ENCODE measurements around the gene CKAP5. TPM values are rescaled to one million over a fixed set of nuclear protein-coding genes. Genes with fewer than 3 reads are reported as not detected.

CKAP5 gene
- polyA plus RNA-seq, 4 donors: 6.2 to 46.6 (median 17.8) TPM

GRCh38 chr11:46776878-46777277, 69.2 kb downstream of the CKAP5 start:
- Histone ChIP-seq H3K4me3 (ENCODE audit: low read depth in 1 of 3, low read length in 3 of 3) (no peak overlapping the region), H3K9me3 (ENCODE audit: control insufficient read depth in 2 of 2, insufficient read depth in 1 of 2, low read depth in 1 of 2, low read length in 1 of 2) (no peaks in the 10 kb centered on the region), H3K4me1 (ENCODE audit: control insufficient read depth in 3 of 3, insufficient read depth in 2 of 3, low read depth in 1 of 3, low read length in 2 of 3) (no peaks in the 10 kb centered on the region), H3K36me3 (ENCODE audit: control insufficient read depth in 3 of 3, insufficient read depth in 2 of 3, low read depth in 1 of 3, low read length in 3 of 3) (peaks cover 4 to 36% (median 12%) of the 10 kb centered on the region in 3 donors), H3K27ac (ENCODE audit: low read depth in 1 of 3, low read length in 2 of 3) (no peak overlapping the region), H3K27me3 (ENCODE audit: control insufficient read depth in 3 of 3, insufficient read depth in 3 of 3, low read length in 3 of 3) (no peaks in the 10 kb centered on the region)
- WGBS, 3 donors: 98 to 100% (median 99%) methylated on average over 2 of the region's 2 CpGs
- FAIRE-seq (no peak), DNase-seq (no peak)

GRCh38 chr11:46769636-46770221, 76.4 kb downstream of the CKAP5 start:
- Histone ChIP-seq H3K27me3 (ENCODE audit: control insufficient read depth in 3 of 3, insufficient read depth in 3 of 3, low read length in 3 of 3) (no peaks in the 10 kb centered on the region), H3K4me3 (ENCODE audit: low read depth in 1 of 3, low read length in 3 of 3) (no peak overlapping the region), H3K27ac (ENCODE audit: low read depth in 1 of 3, low read length in 2 of 3) (no peak overlapping the region), H3K4me1 (ENCODE audit: control insufficient read depth in 3 of 3, insufficient read depth in 2 of 3, low read depth in 1 of 3, low read length in 2 of 3) (no peaks in the 10 kb centered on the region), H3K9me3 (ENCODE audit: control insufficient read depth in 2 of 2, insufficient read depth in 1 of 2, low read depth in 1 of 2, low read length in 1 of 2) (no peaks in the 10 kb centered on the region), H3K36me3 (ENCODE audit: control insufficient read depth in 3 of 3, insufficient read depth in 2 of 3, low read depth in 1 of 3, low read length in 3 of 3) (peaks cover 7 to 44% (median 11%) of the 10 kb centered on the region in 3 donors)
- WGBS, 3 donors: 92 to 95% (median 94%) methylated on average over 4 of the region's 4 CpGs
- FAIRE-seq: no peak
- DNase-seq: no peak

- DNase-seq (no peak), FAIRE-seq (no peak)
- no peaks in the 10 kb centered on the region for H3K9me3 ChIP-seq (ENCODE audit: control insufficient read depth in 2 of 2, insufficient read depth in 1 of 2, low read depth in 1 of 2, low read length in 1 of 2)
- no peak overlapping the region for H3K27ac ChIP-seq (ENCODE audit: low read depth in 1 of 3, low read length in 2 of 3)
- H3K4me3 ChIP-seq (ENCODE audit: low read depth in 1 of 3, low read length in 3 of 3): no peak overlapping the region
- peaks cover 13 to 43% (median 14%) of the 10 kb centered on the region in 3 donors for H3K36me3 ChIP-seq (ENCODE audit: control insufficient read depth in 3 of 3, insufficient read depth in 2 of 3, low read depth in 1 of 3, low read length in 3 of 3)
- H3K27me3 ChIP-seq (ENCODE audit: control insufficient read depth in 3 of 3, insufficient read depth in 3 of 3, low read length in 3 of 3): no peaks in the 10 kb centered on the region
- no peaks in the 10 kb centered on the region for H3K4me1 ChIP-seq (ENCODE audit: control insufficient read depth in 3 of 3, insufficient read depth in 2 of 3, low read depth in 1 of 3, low read length in 2 of 3)
- WGBS, 3 donors: 92 to 95% (median 92%) methylated on average over 2 of the region's 2 CpGs
These were observed 79.4 kb downstream of the CKAP5 start for GRCh38 chr11:46766656-46767055.

- no peaks in the 10 kb centered on the region for H3K27me3 ChIP-seq (ENCODE audit: control insufficient read depth in 3 of 3, insufficient read depth in 3 of 3, low read length in 3 of 3)
- FAIRE-seq (no peak), DNase-seq (no peak)
- H3K27ac ChIP-seq (ENCODE audit: low read depth in 1 of 3, low read length in 2 of 3): no peak overlapping the region
- no peak overlapping the region for H3K4me3 ChIP-seq (ENCODE audit: low read depth in 1 of 3, low read length in 3 of 3)
- H3K9me3 ChIP-seq (ENCODE audit: control insufficient read depth in 2 of 2, insufficient read depth in 1 of 2, low read depth in 1 of 2, low read length in 1 of 2): no peaks in the 10 kb centered on the region
- peaks cover 6 to 32% (median 25%) of the 10 kb centered on the region in 3 donors for H3K36me3 ChIP-seq (ENCODE audit: control insufficient read depth in 3 of 3, insufficient read depth in 2 of 3, low read depth in 1 of 3, low read length in 3 of 3)
- no peaks in the 10 kb centered on the region for H3K4me1 ChIP-seq (ENCODE audit: control insufficient read depth in 3 of 3, insufficient read depth in 2 of 3, low read depth in 1 of 3, low read length in 2 of 3)
These were observed 83.8 kb downstream of the CKAP5 start for GRCh38 chr11:46762248-46762647.

GRCh38 chr11:46761807-46762206, 84.3 kb downstream of the CKAP5 start:
- no peaks in the 10 kb centered on the region for H3K27me3 ChIP-seq (ENCODE audit: control insufficient read depth in 3 of 3, insufficient read depth in 3 of 3, low read length in 3 of 3)
- no peaks in the 10 kb centered on the region for H3K4me1 ChIP-seq (ENCODE audit: control insufficient read depth in 3 of 3, insufficient read depth in 2 of 3, low read depth in 1 of 3, low read length in 2 of 3)
- H3K9me3 ChIP-seq (ENCODE audit: control insufficient read depth in 2 of 2, insufficient read depth in 1 of 2, low read depth in 1 of 2, low read length in 1 of 2): no peaks in the 10 kb centered on the region
- no peak overlapping the region for H3K27ac ChIP-seq (ENCODE audit: low read depth in 1 of 3, low read length in 2 of 3)
- WGBS, 3 donors: 94 to 98% (median 96%) methylated on average over 4 of the region's 4 CpGs
- H3K36me3 ChIP-seq (ENCODE audit: control insufficient read depth in 3 of 3, insufficient read depth in 2 of 3, low read depth in 1 of 3, low read length in 3 of 3): peaks cover 6 to 34% (median 25%) of the 10 kb centered on the region in 3 donors
- H3K4me3 ChIP-seq (ENCODE audit: low read depth in 1 of 3, low read length in 3 of 3): no peak overlapping the region
- no peak for DNase-seq
- FAIRE-seq: no peak

GRCh38 chr11:46760429-46761128, 85.5 kb downstream of the CKAP5 start:
- H3K27me3 ChIP-seq (ENCODE audit: control insufficient read depth in 3 of 3, insufficient read depth in 3 of 3, low read length in 3 of 3): no peaks in the 10 kb centered on the region
- DNase-seq (no peak), FAIRE-seq (no peak)
- WGBS, 3 donors: 97 to 99% (median 99%) methylated on average over 6 of the region's 6 CpGs
- H3K9me3 ChIP-seq (ENCODE audit: control insufficient read depth in 2 of 2, insufficient read depth in 1 of 2, low read depth in 1 of 2, low read length in 1 of 2): no peaks in the 10 kb centered on the region
- peaks cover 6 to 35% (median 25%) of the 10 kb centered on the region in 3 donors for H3K36me3 ChIP-seq (ENCODE audit: control insufficient read depth in 3 of 3, insufficient read depth in 2 of 3, low read depth in 1 of 3, low read length in 3 of 3)
- no peaks in the 10 kb centered on the region for H3K4me1 ChIP-seq (ENCODE audit: control insufficient read depth in 3 of 3, insufficient read depth in 2 of 3, low read depth in 1 of 3, low read length in 2 of 3)
- no peak overlapping the region for H3K27ac ChIP-seq (ENCODE audit: low read depth in 1 of 3, low read length in 2 of 3)
- no peak overlapping the region for H3K4me3 ChIP-seq (ENCODE audit: low read depth in 1 of 3, low read length in 3 of 3)

- FAIRE-seq: no peak
These were observed 86.9 kb downstream of the CKAP5 start for GRCh38 chr11:46759196-46759595.

GRCh38 chr11:46755962-46756361, 90.1 kb downstream of the CKAP5 start:
- Histone ChIP-seq H3K36me3 (ENCODE audit: control insufficient read depth in 3 of 3, insufficient read depth in 2 of 3, low read depth in 1 of 3, low read length in 3 of 3) (peaks cover 9 to 45% (median 30%) of the 10 kb centered on the region in 3 donors), H3K4me3 (ENCODE audit: low read depth in 1 of 3, low read length in 3 of 3) (no peak overlapping the region), H3K27ac (ENCODE audit: low read depth in 1 of 3, low read length in 2 of 3) (no peak overlapping the region), H3K27me3 (ENCODE audit: control insufficient read depth in 3 of 3, insufficient read depth in 3 of 3, low read length in 3 of 3) (no peaks in the 10 kb centered on the region), H3K4me1 (ENCODE audit: control insufficient read depth in 3 of 3, insufficient read depth in 2 of 3, low read depth in 1 of 3, low read length in 2 of 3) (no peaks in the 10 kb centered on the region), H3K9me3 (ENCODE audit: control insufficient read depth in 2 of 2, insufficient read depth in 1 of 2, low read depth in 1 of 2, low read length in 1 of 2) (no peaks in the 10 kb centered on the region)
- no peak for DNase-seq
- FAIRE-seq: no peak

More at GRCh38 chr11:46759196-46759595, 86.9 kb downstream of the CKAP5 start:
- Histone ChIP-seq H3K36me3 (ENCODE audit: control insufficient read depth in 3 of 3, insufficient read depth in 2 of 3, low read depth in 1 of 3, low read length in 3 of 3) (peaks cover 10 to 41% (median 30%) of the 10 kb centered on the region in 3 donors), H3K27ac (ENCODE audit: low read depth in 1 of 3, low read length in 2 of 3) (no peak overlapping the region), H3K9me3 (ENCODE audit: control insufficient read depth in 2 of 2, insufficient read depth in 1 of 2, low read depth in 1 of 2, low read length in 1 of 2) (no peaks in the 10 kb centered on the region), H3K4me3 (ENCODE audit: low read depth in 1 of 3, low read length in 3 of 3) (no peak overlapping the region), H3K27me3 (ENCODE audit: control insufficient read depth in 3 of 3, insufficient read depth in 3 of 3, low read length in 3 of 3) (no peaks in the 10 kb centered on the region), H3K4me1 (ENCODE audit: control insufficient read depth in 3 of 3, insufficient read depth in 2 of 3, low read depth in 1 of 3, low read length in 2 of 3) (no peaks in the 10 kb centered on the region)
- no peak for DNase-seq
- WGBS, 3 donors: 96 to 99% (median 98%) methylated on average over 6 of the region's 6 CpGs

All from small intestine (tissue), 7 donors.